Measurements from ENCODE around the gene CREG2. TPM values are rescaled to one million over a fixed set of nuclear protein-coding genes. Genes with fewer than 3 reads are reported as not detected.
A peak's percentile ranks its signal among the peaks of the same experiment; 100 is the strongest.
"Not testable (repeated sequence)": the region's sequence is repeated elsewhere in the genome, so short reads cannot be mapped to it uniquely, and the experiment has no call there.

The CREG2 gene
- total RNA-seq, 2 donors from 2014 or later, result not detected

DNA sequence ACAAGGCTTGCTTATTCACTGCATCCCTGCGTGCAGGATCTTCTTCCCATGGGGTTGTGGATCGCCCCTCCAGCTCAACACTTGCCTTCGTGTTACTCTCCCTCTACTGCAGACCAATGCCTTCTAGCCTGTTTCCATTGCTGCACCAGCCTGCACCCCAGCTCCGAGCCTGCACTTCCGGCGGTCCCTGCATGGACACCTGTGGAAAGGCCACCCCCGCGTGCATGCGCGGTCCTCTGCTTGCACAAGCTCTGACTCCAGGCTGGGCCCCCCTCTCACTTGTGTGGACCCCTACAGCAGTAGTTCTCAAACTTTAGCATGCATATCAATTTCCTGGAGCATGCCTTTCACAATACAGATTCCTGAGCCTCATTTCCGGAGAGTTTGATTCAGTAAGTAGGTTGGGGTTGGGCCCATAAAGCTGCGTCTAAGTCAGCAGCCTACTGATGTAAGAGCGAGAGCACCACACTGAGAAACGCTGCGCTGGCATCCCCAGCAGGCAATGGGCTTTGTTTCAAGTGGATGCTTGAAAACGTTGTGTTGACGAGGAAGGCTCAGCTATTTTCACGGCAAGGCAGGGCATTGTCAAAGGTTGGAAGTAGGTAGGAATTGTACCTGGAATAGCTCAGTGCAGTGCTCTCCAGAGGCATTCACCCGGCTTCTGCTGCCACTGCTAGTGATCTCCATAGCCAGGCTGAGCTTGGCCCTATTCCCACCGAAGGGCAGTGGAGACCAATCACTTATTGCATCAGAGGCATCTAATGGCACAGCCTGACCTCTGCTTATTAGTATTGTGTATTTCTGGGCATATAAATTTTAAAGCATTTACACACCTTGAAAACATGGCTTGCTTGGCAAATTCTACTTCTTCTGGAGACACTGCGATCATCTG lies 32.6 kb downstream of the CREG2 start:
- Mint-ChIP-seq H3K9me3 (no peaks in the 10 kb centered on the region), H3K27me3 (no peaks in the 10 kb centered on the region), H3K4me1 (peaks cover 9% of the 10 kb centered on the region), H3K36me3 (ENCODE audit: low read depth) (no peaks in the 10 kb centered on the region), H3K27ac (no peak overlapping the region), H3K4me3 (no peak overlapping the region)
- ATAC-seq (replicated peaks), result no peak

- not testable (repeated sequence) for H3K27ac Mint-ChIP-seq; ATAC-seq (replicated peaks); H3K27me3 Mint-ChIP-seq; H3K4me3 Mint-ChIP-seq; H3K4me1 Mint-ChIP-seq; H3K9me3 Mint-ChIP-seq; H3K36me3 Mint-ChIP-seq (ENCODE audit: low read depth)
Measured at GRCh38 chr2:101352631-101353030, 34.7 kb downstream of the CREG2 start.

DNA sequence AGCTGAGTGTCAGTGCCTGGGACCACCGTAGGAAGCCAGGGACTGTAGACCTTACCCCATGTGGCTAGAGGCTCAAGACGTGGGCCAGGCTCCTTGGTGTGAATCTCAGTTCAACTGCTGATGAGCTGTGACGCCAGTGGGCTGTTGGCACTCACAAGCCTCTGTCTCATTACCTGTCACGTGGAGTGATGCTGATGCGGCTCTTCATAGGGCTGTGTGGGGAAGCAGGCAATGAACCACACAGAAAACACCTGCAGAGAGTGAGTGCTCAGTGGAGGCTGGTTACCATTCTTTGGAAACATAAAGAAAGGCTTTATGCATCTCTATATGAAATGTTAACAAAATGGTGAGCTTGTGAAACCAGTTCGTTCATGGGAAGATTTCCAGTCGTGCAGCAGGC lies 36.1 kb downstream of the CREG2 start:
- no peaks in the 10 kb centered on the region for H3K27me3 Mint-ChIP-seq
- no peak overlapping the region for H3K27ac Mint-ChIP-seq
- no peaks in the 10 kb centered on the region for H3K9me3 Mint-ChIP-seq
- ATAC-seq (replicated peaks), result no peak
- H3K4me1 Mint-ChIP-seq, result peaks cover 4% of the 10 kb centered on the region
- H3K36me3 Mint-ChIP-seq (ENCODE audit: low read depth), result no peaks in the 10 kb centered on the region
- no peak overlapping the region for H3K4me3 Mint-ChIP-seq

- Mint-ChIP-seq H3K27ac (no peak overlapping the region), H3K9me3 (no peaks in the 10 kb centered on the region), H3K36me3 (ENCODE audit: low read depth) (no peaks in the 10 kb centered on the region), H3K4me1 (peaks cover 4% of the 10 kb centered on the region), H3K4me3 (no peak overlapping the region), H3K27me3 (no peaks in the 10 kb centered on the region)
- peak; percentile 42 for ATAC-seq (replicated peaks)
Measured at GRCh38 chr2:101349893-101350662, 37.2 kb downstream of the CREG2 start.

DNA sequence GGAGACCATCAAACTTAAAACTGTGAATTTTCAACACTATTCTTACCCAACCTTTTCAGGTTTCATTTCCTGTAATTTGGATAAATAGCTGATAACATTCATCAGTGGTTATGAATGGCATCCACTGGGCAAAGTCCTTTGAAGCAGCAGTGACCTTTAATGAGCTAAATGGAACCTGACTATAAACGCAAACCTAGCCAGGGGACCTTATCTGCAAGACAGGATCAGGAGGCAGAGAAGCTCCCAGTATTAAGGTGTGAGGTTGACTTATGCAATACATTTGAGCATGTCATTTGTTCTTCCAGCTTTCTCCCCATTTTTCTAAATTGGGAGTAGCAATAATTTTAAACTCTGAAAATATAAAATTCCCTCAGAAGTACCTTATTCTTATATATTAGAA lies 38.4 kb downstream of the CREG2 start:
- Mint-ChIP-seq H3K27me3 (no peaks in the 10 kb centered on the region), H3K9me3 (no peaks in the 10 kb centered on the region), H3K4me3 (no peak overlapping the region), H3K27ac (no peak overlapping the region), H3K36me3 (ENCODE audit: low read depth) (no peaks in the 10 kb centered on the region), H3K4me1 (peaks cover 4% of the 10 kb centered on the region)
- no peak for ATAC-seq (replicated peaks)

DNA sequence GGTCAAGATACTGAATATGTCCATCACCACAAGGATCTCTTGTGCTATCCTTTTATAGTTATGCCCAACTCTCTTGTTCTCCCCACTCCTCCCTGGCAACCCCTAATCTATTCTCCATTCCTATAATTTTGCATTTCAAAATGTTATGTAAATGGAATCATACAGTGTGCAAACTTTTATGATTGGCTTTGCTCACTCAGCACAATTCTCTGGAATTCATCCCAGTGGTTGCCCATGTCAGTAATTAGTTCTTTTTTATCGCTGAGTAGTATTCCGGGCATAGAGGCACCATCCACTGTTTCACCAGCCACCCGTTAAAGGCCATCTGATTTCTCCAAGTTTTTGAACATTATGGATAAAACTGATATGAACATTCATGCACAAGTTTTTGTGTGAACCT lies 40.4 kb downstream of the CREG2 start:
- no peak for ATAC-seq (replicated peaks)
- H3K4me1 Mint-ChIP-seq, result peaks cover 10% of the 10 kb centered on the region

DNA sequence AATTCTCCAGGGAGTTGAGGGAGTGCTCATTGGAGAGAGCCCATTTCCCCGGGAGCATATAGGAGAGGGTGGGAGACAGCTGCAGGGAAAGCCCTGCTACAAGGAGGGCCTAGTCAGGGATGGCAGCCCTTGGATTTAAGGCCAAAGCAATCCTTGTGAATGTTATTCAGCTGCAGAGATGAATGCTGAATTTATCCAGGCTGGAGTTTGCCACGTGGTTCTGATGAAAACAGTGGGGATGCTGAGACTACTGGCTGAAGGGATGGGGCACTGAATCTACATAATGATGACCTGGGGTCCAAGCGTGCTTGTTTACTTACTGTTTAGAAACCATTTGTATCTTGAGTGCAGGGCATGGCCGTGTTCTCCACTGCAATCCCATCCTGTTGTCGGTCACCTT lies 43.2 kb downstream of the CREG2 start:
- Mint-ChIP-seq H3K9me3 (no peaks in the 10 kb centered on the region), H3K4me3 (no peak overlapping the region), H3K27me3 (no peaks in the 10 kb centered on the region), H3K27ac (no peak overlapping the region), H3K4me1 (peaks cover 21% of the 10 kb centered on the region), H3K36me3 (ENCODE audit: low read depth) (no peaks in the 10 kb centered on the region)
- no peak for ATAC-seq (replicated peaks)

More for the DNA sequence above, 40.4 kb downstream of the CREG2 start:
- Mint-ChIP-seq H3K9me3 (no peaks in the 10 kb centered on the region), H3K27me3 (no peaks in the 10 kb centered on the region), H3K36me3 (ENCODE audit: low read depth) (no peaks in the 10 kb centered on the region), H3K27ac (no peak overlapping the region), H3K4me3 (no peak overlapping the region)

DNA sequence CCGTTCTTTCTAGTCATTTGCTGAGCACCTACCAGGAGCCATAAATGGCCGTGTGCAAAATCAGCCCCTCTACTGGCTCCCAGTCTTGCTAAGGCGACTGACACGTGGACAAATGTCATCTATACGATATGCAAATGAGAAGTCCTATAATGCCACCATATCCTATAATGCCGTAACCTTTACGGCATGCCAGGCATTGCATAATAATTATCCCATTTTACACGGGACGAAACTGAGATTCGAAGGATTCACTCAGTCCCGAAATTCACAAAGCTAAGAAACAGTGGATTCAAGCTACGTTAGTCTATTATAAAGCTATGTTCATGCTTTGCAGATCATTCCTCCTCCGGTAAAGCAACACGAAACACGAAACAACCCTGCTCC lies 44.7 kb downstream of the CREG2 start:
- H3K36me3 Mint-ChIP-seq (ENCODE audit: low read depth), result no peaks in the 10 kb centered on the region
- H3K9me3 Mint-ChIP-seq, result no peaks in the 10 kb centered on the region
- peaks cover 21% of the 10 kb centered on the region for H3K4me1 Mint-ChIP-seq
- no peaks in the 10 kb centered on the region for H3K27me3 Mint-ChIP-seq
- H3K27ac Mint-ChIP-seq, result no peak overlapping the region
- ATAC-seq (replicated peaks), result no peak
- no peak overlapping the region for H3K4me3 Mint-ChIP-seq

- peak; percentile 80 for ATAC-seq (replicated peaks)
- Mint-ChIP-seq H3K9me3 (no peaks in the 10 kb centered on the region), H3K27ac (no peak overlapping the region), H3K4me1 (peaks cover 21% of the 10 kb centered on the region), H3K4me3 (peak overlapping the region; percentile 55), H3K27me3 (no peaks in the 10 kb centered on the region), H3K36me3 (ENCODE audit: low read depth) (no peaks in the 10 kb centered on the region)
Measured at GRCh38 chr2:101341901-101342624, 45.2 kb downstream of the CREG2 start.

DNA sequence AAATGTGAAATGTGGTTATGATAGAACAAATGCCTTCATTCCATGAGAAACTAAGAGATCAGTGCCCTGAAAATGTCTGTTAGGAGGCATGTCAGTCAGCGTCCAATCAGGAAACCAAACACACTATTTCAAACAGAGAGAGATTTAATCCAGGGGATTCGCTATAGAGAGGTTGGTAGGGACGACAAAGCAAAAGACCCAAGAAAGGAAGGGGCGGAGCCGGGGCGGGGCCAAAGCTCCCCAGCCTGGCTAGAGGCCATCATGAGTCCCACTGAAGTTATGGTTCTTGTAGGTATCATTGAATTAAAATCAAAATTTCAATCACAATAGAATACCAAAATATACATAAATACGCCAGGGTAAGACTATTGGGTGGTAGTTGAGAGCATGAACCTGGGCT lies 45.9 kb downstream of the CREG2 start:
- Mint-ChIP-seq H3K36me3 (ENCODE audit: low read depth) (no peaks in the 10 kb centered on the region), H3K4me3 (peak overlapping the region; percentile 55), H3K9me3 (no peaks in the 10 kb centered on the region), H3K27me3 (no peaks in the 10 kb centered on the region), H3K4me1 (peaks cover 21% of the 10 kb centered on the region), H3K27ac (no peak overlapping the region)
- ATAC-seq (replicated peaks), result peak; percentile 77

DNA sequence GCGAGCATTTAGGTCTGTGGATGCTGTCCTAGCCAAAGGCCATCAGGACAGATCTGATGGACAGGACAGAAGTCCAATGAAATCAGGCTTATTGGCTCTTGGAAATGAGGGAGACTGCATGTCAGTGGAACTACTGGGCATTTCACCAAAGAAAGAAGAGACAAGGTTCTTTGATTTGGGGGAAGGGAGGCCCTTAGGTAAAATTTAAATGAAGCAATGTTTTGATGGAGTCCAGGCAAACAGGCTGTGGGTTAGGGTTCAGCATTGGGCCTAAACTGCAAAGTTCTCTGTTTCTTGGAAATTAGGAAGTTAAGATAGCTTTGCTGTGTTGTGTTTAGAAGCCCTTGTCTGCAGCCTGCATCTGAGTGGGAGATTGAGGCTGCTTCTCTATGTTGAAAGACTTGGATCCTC lies 47.2 kb downstream of the CREG2 start:
- Mint-ChIP-seq H3K27ac (no peak overlapping the region), H3K27me3 (no peaks in the 10 kb centered on the region)
- ATAC-seq (replicated peaks), result no peak

GRCh38 chr2:101339266-101339880 lies 47.9 kb downstream of the CREG2 start:
- Mint-ChIP-seq H3K9me3 (no peaks in the 10 kb centered on the region), H3K36me3 (ENCODE audit: low read depth) (no peaks in the 10 kb centered on the region), H3K27me3 (no peaks in the 10 kb centered on the region), H3K4me3 (no peak overlapping the region), H3K4me1 (peaks cover 21% of the 10 kb centered on the region), H3K27ac (no peak overlapping the region)
- ATAC-seq (replicated peaks), result no peak

More for the DNA sequence above, 47.2 kb downstream of the CREG2 start:
- peaks cover 21% of the 10 kb centered on the region for H3K4me1 Mint-ChIP-seq
- no peaks in the 10 kb centered on the region for H3K9me3 Mint-ChIP-seq
- no peaks in the 10 kb centered on the region for H3K36me3 Mint-ChIP-seq (ENCODE audit: low read depth)
- no peak overlapping the region for H3K4me3 Mint-ChIP-seq

DNA sequence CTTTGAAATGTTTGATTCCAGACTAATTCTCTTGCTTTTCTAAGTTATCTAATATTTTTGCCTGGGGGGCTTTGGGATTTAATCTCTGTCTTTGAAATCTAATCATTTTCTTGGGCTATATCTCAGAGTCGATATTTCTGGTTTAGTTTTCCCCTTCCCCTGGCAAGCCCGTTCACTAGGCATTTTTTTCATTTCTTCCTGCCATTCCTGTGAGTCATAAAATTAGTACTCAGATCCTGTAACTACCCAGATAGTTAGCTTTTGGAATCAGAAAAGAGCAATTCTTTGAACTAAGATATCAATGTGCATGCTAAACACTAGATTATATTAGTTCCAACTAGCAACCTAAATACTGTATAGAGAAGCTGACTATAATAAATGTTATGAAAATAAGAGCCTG lies 49.4 kb downstream of the CREG2 start:
- Mint-ChIP-seq H3K4me1 (peaks cover 21% of the 10 kb centered on the region), H3K36me3 (ENCODE audit: low read depth) (no peaks in the 10 kb centered on the region), H3K4me3 (no peak overlapping the region), H3K9me3 (no peaks in the 10 kb centered on the region), H3K27ac (no peak overlapping the region), H3K27me3 (no peaks in the 10 kb centered on the region)
- no peak for ATAC-seq (replicated peaks)

Data from activated T-helper 17 cell treated with anti-CD3 and anti-CD28 coated beads, Interleukin-2, amount 50 U/mL, for 72 hours (primary cell).